Adipose tissue (tissue), 3 donors: ENCODE results near the gene TXNL4A. TPM values are rescaled to one million over a fixed set of nuclear protein-coding genes. Genes with fewer than 3 reads are reported as not detected.

Experiments
- H3K27ac ChIP-seq: one replicate; pipeline ENCODE4 v1.5.1; 2013; ENCODE audit warnings: low read depth, low read length
- WGBS, 3 donors: extraction: QIAGEN DNeasy Blood & Tissue Kit; methylation state at CpG; one replicate each; pipeline ENCODE4 v1.1.7; 2013; 5-methylcytosine and 5-hydroxymethylcytosine counted together
- polyA plus RNA-seq, 3 donors: library from polyadenylated mRNA; stranded (reverse); fragments of 200-250 nt; gene quantifications; one replicate each; pipeline ENCODE4 v1.2.3, GENCODE V29; 2013
- donor health status: healthy with polysubstance abuse.
- donor health status: Bipolar disorder and iron deficiency.
- donor health status: healthy.

TXNL4A gene
- polyA plus RNA-seq, 3 donors: 55.5 to 83.2 (median 69.3) TPM

DNA sequence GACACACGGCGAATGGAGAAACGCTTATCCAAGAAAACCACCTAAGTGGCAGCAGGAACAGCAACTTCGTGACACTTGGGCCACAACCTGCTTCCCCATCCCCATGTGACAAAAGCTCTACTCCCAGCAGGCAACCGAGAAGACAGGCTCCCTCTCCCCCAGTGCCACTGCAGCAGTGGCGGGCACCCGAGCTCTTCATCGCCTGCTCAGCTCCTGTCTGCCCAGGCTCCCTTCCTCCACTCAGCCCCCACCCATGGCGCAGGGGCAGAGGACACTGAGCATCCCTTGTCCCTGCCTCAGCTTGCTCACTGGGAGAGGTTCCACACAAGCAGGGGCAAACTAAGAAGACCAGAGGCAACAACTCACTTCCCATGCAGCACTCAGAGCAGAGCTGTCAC is 59.8 kb downstream of the TXNL4A start:
- no peak overlapping the region for H3K27ac ChIP-seq
- WGBS, 3 donors: 95 to 98% (median 98%) methylated on average over 7 to 9 of the region's 9 CpGs

DNA sequence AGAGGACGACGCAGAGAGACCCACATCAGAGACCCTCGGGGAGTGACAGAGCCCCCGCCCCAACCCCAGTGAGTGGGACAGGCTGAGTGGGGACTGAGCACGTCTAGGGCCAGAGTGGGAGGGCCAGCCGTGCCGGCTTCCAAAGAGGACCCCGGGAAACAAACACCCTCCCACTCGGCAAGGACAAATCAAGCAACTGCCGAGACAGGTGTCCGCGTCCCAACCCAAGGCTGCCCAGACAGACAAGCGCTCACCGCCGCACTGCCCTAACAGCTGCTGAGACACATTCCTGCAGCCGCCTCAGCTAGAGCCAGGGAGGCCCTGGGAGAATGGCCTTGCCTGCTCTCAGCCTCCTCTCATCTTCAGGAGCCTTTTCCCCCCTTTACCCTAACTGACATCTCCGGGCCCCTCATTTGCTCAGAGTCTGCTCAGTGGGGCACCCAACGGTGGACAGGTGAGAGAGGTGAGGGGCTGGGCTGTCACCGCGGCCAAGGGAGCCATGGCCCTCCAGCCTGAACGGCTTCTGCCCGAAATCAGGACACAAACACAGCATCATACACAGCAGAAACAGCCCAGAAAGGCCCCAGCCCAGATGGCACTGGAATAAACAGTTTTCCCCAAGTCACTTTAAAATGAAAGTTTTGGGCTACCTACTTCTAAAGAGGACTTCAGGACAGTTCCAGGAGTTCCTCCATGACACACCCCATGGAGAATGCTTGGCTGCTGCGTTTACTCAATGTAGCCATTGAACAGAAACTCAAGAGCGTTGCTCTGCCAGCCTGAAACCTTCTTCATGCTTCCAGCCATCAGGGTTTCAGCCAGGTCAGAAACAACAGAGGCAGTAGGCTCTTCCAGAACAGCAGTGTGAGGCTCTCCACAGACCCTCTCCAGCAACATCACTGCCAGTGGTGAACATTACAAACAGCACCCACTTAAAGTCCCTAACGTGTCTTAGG is 60.5 kb downstream of the TXNL4A start:
- WGBS, 3 donors: 71 to 97% (median 93%) methylated on average over 23 to 25 of the region's 25 CpGs

DNA sequence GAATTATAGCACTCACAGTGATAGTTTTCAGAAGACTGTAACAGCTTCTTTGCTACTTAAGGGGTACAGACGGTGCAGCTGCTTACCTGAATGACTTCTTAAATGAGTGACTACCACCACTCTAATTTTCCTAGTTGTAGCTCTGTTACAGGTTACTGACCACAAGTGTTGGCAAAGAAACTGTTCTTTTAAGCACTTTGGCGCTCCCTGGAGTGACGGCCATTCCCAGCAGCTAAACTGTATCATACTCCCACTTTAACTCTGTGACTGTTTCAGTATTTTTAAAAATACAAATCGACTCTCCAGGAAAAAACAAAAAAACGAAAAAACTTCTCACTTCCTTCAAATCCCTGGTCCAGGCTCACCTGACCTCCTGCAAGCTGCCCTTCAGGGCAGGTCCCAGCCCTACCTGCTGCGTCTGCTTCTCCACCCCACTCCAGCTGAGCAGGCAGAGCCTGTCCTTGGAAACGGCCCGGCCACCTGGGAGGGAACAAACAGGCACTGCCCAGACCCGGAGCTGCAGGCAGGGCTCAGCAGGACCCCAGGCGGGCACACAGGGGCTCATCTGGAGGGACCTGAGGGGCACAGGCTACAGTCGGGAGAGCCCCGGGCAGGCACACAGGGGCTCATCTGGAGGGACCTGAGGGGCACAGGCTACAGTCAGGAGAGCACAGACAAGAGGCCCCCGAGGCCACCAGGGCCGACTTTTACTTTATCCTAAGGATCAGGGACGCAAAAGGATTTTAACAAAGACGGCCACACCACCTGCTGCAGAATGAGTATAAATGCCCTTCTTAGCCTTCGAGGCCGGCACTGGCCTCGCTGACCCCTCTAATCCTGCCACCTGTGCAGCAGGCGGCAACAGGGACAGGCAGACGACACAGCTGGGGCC is 61.4 kb downstream of the TXNL4A start:
- WGBS, 3 donors: 58 to 92% (median 89%) methylated on average over 21 of the region's 21 CpGs
- H3K27ac ChIP-seq: no peak overlapping the region

More for the DNA sequence above, 60.5 kb downstream of the TXNL4A start:
- H3K27ac ChIP-seq: no peak overlapping the region

DNA sequence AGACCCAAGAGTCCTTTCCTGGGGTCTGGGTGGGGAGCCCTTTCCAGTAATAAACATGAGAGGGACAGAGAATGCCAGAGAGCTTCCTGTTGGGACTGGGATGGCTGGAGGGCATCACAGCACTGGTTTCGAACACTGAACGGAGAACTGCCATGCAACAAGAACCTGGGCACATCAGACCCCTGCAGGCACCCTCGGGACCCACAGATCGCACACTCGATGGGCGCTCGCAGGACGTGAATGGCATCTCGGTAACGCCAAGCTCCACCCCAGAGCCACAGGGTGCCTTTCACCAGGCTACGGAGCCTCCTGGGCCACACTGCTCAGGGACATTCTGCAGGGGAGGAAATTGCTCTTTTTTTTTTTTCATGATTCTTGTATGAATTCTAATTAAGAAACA is 62.1 kb downstream of the TXNL4A start:
- 93 to 96% (median 94%) methylated on average over 11 of the region's 11 CpGs for WGBS, 3 donors
- no peak overlapping the region for H3K27ac ChIP-seq

DNA sequence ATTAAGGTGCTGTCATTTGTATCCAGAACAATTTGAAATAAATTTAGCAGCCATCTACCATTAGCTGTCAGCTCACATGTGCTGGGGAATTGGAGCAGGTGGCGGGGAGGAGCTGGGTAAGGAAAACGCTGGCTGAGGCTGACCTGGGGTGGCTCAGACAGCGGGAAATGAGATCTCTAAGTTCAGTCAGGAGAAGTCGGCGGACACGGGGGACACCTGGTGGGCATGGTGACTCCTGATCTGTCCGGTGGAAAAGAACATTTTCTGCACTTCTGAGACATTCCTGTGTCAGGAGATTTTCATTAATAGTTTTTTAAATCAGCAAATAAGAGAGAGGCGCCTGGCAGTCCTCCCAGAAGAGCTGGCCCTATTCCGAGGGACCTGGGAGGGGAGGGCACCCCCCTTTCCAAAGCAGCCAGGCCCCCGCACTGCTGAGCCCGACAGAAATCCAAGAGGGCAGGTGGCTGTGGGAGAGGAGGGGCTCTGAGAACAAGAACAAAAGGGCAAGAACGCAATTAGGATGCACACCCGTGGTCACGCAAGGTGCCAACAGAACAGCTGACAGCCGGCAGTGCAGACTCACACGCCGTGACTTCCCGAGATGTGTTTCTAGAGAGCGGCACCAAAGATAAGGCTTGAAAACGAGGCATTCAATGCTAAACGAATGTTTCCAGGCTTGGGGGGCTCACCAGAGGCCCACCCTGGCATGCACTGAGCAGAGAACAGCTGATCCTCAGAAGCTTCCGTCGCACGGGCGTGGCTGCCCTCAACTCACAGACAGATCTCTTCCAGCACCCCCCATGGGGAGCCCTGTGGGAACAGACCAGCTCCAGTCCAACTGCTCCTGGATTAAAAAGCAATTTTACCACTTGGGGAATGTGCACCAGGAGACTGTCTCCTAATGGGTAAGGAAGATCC is 63.3 kb downstream of the TXNL4A start:
- H3K27ac ChIP-seq: no peak overlapping the region
- WGBS, 3 donors: 30 to 78% (median 77%) methylated on average over 25 of the region's 25 CpGs

DNA sequence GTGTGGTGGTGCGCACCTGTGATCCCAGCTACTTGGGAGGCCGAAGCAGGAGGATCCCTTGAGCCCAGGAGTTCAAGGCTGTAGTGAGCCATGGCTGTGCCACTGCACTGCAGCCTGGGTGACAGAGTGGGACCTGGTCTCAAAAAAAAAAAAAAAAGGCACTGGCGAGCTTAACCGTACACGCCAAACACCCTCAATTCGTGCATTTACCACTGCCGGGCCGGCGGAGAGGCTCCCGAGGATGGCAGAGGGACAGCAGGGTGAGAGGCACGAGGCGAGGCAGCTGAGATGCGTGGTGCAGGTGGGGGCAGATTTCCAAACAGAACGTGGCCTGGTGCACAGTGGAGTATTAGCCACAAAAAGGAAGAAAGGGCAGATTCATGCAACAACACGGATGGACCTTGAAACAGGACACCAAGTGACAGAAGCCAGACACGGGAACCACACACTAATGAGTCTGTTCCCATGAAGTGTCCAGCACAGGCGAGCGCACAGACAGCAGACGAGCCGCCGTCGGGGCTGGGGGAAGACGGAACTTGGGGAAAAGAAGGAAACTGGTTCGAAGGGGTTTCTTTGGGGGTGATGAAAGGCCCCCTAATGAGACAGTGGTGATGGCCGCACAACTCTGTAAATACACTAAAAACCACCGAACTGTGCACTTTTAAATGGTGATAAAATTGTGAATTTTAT is 64.3 kb downstream of the TXNL4A start:
- no peak overlapping the region for H3K27ac ChIP-seq
- 89 to 96% (median 96%) methylated on average over 26 of the region's 26 CpGs for WGBS, 3 donors

DNA sequence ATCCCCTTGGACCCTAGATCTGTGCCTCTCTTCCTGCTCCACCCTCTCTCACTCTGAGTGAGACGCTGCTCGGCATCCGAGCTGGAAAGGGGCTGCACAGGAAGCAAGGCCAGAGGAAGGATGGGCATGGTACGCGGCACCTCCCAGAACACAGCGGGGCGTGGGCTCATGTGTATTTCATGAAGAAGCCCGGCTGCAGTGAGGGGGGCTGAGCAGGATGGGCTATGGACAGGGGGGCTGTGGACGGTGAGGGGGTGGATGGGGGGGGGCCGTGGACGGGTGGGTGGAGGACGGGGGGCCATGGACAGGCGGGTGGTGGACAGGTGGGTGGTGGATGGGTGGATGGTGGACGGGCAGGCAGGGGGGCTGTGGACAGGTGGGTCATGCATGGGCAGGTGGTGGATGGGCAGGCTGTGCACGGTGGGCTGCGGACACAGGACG is 65.4 kb downstream of the TXNL4A start:
- no peak overlapping the region for H3K27ac ChIP-seq
- 85 to 89% (median 86%) methylated on average over 16 to 17 of the region's 17 CpGs for WGBS, 3 donors

DNA sequence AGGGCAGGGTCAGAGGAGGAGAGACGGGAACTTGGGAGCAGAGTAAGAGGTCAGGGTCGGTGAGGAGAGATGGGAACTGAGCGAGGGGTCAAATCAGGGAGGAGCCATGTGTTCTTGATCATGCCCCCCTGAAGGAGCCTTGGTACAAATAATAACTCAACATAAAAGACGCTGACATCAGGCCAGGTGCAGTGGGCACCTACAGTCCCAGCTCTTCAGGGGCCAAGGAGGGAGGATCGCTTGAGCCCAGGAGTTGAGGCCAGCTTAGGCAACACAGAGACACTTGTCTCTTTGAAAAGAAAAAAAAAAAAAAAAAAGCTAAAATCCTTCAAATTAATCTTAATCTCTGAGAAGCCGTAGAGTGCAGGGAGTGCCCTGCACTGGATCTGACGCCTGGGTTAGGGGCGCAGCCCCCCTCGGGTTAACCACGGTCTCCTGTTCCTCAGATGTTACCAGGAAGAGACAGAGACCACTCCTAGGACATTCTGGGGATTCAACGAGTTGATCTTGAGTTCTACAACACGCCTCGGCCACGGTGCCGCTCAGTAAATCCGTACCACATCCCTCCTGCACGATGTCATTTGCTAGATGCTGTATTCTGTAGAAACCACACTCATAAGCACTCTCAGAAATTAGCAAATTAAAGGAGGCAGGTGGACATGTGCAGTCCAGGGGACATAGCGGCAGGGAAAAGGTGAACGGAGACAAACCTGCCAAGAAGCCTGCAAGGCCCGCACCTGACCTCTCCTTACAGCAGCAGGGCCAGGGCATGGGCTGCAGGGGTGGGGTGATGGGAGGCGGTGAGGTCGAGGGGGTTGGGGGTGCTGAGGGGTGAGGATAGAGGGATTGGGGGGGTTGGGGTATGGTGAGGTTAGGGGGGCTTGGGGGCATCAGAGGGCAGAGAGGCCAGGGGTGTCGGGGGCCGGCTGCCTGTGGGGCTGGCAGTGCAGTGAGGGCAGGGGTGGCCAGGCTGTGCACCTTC is 66.1 kb downstream of the TXNL4A start:
- no peak overlapping the region for H3K27ac ChIP-seq
- WGBS, 3 donors: 94 to 98% (median 96%) methylated on average over 20 to 24 of the region's 24 CpGs

Other genes starting within 250 kb of the TXNL4A start
- gene KCNG2, start 190.6 kb downstream of the TXNL4A start, polyA plus RNA-seq: under 1 TPM; 0.05 to 0.45 (median 0.42) TPM
- 100 to 1,000 TPM in 1 of 3 donors, 10 to 100 TPM in 2; 38.2 to 168 (median 95.4) TPM for gene SLC66A2, start 36.9 kb downstream of the TXNL4A start, polyA plus RNA-seq
- 10 to 100 TPM; 15.2 to 27.4 (median 19.0) TPM for gene HSBP1L1, start 23.9 kb downstream of the TXNL4A start, polyA plus RNA-seq
- 10 to 100 TPM; 15.9 to 32.2 (median 16.7) TPM for gene RBFA, start 45.9 kb upstream of the TXNL4A start, polyA plus RNA-seq
- gene ADNP2, start 120.7 kb upstream of the TXNL4A start, polyA plus RNA-seq: 1 to 10 TPM; 3.8 to 8.9 (median 4.1) TPM